ENCODE results near the gene IL1RAPL1.

DNA sequence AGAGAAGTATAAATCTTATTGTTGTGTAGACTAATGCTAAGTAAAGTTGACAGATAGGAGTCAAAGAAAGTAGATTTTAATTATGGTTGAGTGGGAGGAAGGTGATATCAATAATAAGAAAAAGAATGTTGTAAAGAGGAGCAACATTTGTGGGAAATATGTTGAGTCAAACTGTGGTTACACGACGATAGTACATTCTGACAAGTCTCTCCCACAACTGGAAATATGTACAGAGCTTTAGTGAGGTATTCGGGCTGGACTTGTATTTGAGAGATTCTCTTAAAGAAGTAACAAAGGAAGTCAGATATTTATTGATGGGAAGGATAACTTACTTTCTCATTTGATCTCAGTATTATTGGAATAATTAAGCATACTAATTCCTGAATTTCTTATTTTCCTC lies 1102.8 kb downstream of the IL1RAPL1 start:
- no peak for TF ChIP-seq CTCF (conservative IDR thresholded peaks at IDR 0.05)
- no peak for TF ChIP-seq ZFX (IDR thresholded peaks at IDR 0.05)

Measured in C4-2B (cell line).